Neural cell (in vitro differentiated cells): ENCODE results near the gene C1QTNF3. TPM values are rescaled to one million over a fixed set of nuclear protein-coding genes. Genes with fewer than 3 reads are reported as not detected.
"Not testable (repeated sequence)": the region's sequence is repeated elsewhere in the genome, so short reads cannot be mapped to it uniquely, and the experiment has no call there.

Experiments used
- H2AFZ ChIP-seq: fragments of 200-600, 300-800 bp; sonication (generic), shearing (Covaris generic); 2 replicates; pipeline ENCODE4 v1.6.0; 2014; ENCODE audit warnings: low read depth, mild to moderate bottlenecking, antibody characterized with exemption, low read length, moderate library complexity
- H3F3A ChIP-seq: fragments of 200-600 bp; shearing (Covaris generic); 2 replicates; pipeline ENCODE4 v1.6.1; 2016; ENCODE audit warnings: mild to moderate bottlenecking, moderate library complexity, mixed read lengths, antibody characterized with exemption, low read length; ENCODE audit not compliant: insufficient read depth, poor library complexity, severe bottlenecking
- H3K27ac ChIP-seq: fragments of 200-600, 300-800 bp; sonication (generic), shearing (Covaris generic); 2 replicates; pipeline ENCODE4 v1.5.1; 2014; ENCODE audit warnings: mild to moderate bottlenecking, low read length, moderate library complexity
- H3K27me3 ChIP-seq: fragments of 300-800, 200-600 bp; sonication (generic), shearing (Covaris generic); 2 replicates; pipeline ENCODE4 v1.6.0; 2014; ENCODE audit warnings: mild to moderate bottlenecking, low read depth, low read length, moderate library complexity; ENCODE audit not compliant: insufficient read depth
- H3K36me3 ChIP-seq: fragments of 300-800, 200-600 bp; sonication (generic), shearing (Covaris generic); 2 replicates; pipeline ENCODE4 v1.5.1; 2014; ENCODE audit warnings: mild to moderate bottlenecking, antibody characterized with exemption, low read length, moderate library complexity; ENCODE audit not compliant: insufficient read depth
- H3K4me2 ChIP-seq: fragments of 300-800, 200-600 bp; sonication (generic), shearing (Covaris generic); 2 replicates; pipeline ENCODE4 v1.6.0; 2014; ENCODE audit warnings: mild to moderate bottlenecking, low read length
- H3K4me3 ChIP-seq: fragments of 300-800, 200-600 bp; sonication (generic), shearing (Covaris generic); 2 replicates; pipeline ENCODE4 v1.5.1; 2014; ENCODE audit warnings: mild to moderate bottlenecking, low read length, moderate library complexity
- H3K79me2 ChIP-seq: fragments of 200-600 bp; shearing (Covaris generic); replicated peaks from 2 replicates; pipeline ENCODE4 v1.6.0; 2014; ENCODE audit warnings: mild to moderate bottlenecking, low read length, moderate library complexity; ENCODE audit not compliant: insufficient read depth
- H3K9ac ChIP-seq: fragments of 300-800, 200-600 bp; sonication (generic), shearing (Covaris generic); 2 replicates; pipeline ENCODE4 v1.6.1; 2016; ENCODE audit warnings: mild to moderate bottlenecking, low read length, mixed read lengths
- H3K9me2 ChIP-seq: fragments of 200-600 bp; shearing (Covaris generic); 2 replicates; pipeline ENCODE4 v1.6.1; 2016; ENCODE audit warnings: mild to moderate bottlenecking, low read length, mixed read lengths; ENCODE audit not compliant: insufficient read depth
- H3K9me3 ChIP-seq: fragments of 200-600, 300-800 bp; sonication (generic), shearing (Covaris generic); 2 replicates; pipeline ENCODE4 v1.6.1; 2016; ENCODE audit warnings: mild to moderate bottlenecking, mixed run types, low read length, moderate library complexity, mixed read lengths
- H4K20me1 ChIP-seq: fragments of 200-600 bp; shearing (Covaris generic); 2 replicates; pipeline ENCODE4 v1.6.1; 2016; ENCODE audit warnings: mild to moderate bottlenecking, mixed run types; ENCODE audit not compliant: insufficient read depth
- CTCF ChIP-seq: fragments of 450-650 bp; IDR thresholded peaks from 2 replicates; pipeline ENCODE4 v1.5.1; 2014; ENCODE audit warnings: antibody characterized with exemption, mild to moderate bottlenecking, moderate library complexity; ENCODE audit not compliant: poor library complexity, severe bottlenecking
- EP300 ChIP-seq: fragments of 450-650 bp; conservative IDR thresholded peaks from 2 replicates; pipeline ENCODE4 v1.6.1; 2014; ENCODE audit warnings: antibody characterized with exemption, mild to moderate bottlenecking, moderate library complexity; ENCODE audit not compliant: poor library complexity, severe bottlenecking
- EZH2 ChIP-seq: fragments of 200-600, 300-800 bp; shearing (Covaris generic), sonication (generic); IDR thresholded peaks from 2 replicates; pipeline ENCODE4 v1.6.1; 2014; ENCODE audit warnings: antibody characterized with exemption, low read length, borderline replicate concordance, mild to moderate bottlenecking; ENCODE audit not compliant: insufficient read depth, poor library complexity, severe bottlenecking
- MXI1 ChIP-seq: fragments of 450-650 bp; conservative IDR thresholded peaks from 2 replicates; pipeline ENCODE4 v1.6.1; 2014; ENCODE audit warnings: antibody characterized with exemption, mild to moderate bottlenecking; ENCODE audit not compliant: poor library complexity, severe bottlenecking
- POLR2AphosphoS5 ChIP-seq: IDR thresholded peaks from 2 replicates; pipeline ENCODE4 v1.6.1; 2012
- RAD21 ChIP-seq: fragments of 450-650 bp; conservative IDR thresholded peaks from 2 replicates; pipeline ENCODE4 v1.6.1; 2014; ENCODE audit warnings: antibody characterized with exemption, mild to moderate bottlenecking, moderate library complexity
- SMC3 ChIP-seq: fragments of 450-650 bp; conservative IDR thresholded peaks from 2 replicates; pipeline ENCODE4 v1.6.1; 2014; ENCODE audit warnings: antibody characterized with exemption, mild to moderate bottlenecking, moderate library complexity; ENCODE audit not compliant: poor library complexity
- TAF1 ChIP-seq: IDR thresholded peaks from 2 replicates; pipeline ENCODE4 v1.6.1; 2012; ENCODE audit warnings: low read depth
- polyA plus RNA-seq: library from polyadenylated mRNA; depleted of rRNA; stranded (reverse); fragments of >200 nt; gene quantifications from 2 replicates; pipeline ENCODE4 v1.2.3, GENCODE V29; 2014
- TF ChIP-seq, protein P1 (sequence below): IDR thresholded peaks from 2 replicates; pipeline ENCODE4 v1.6.1; 2012; ENCODE audit warnings: borderline replicate concordance

The C1QTNF3 gene
- polyA plus RNA-seq, 1 donor from 2014 or later: 33.1 TPM

- Histone ChIP-seq H3K4me2 (no peak overlapping the region), H3K9ac (no peak overlapping the region), H3K36me3 (peaks cover 13% of the 10 kb centered on the region), H3K9me2 (no peaks in the 10 kb centered on the region), H3K9me3 (no peaks in the 10 kb centered on the region), H2AFZ (no peak overlapping the region), H3K27ac (no peak overlapping the region), H3F3A (no peaks in the 10 kb centered on the region), H3K4me3 (no peak overlapping the region), H4K20me1 (no peaks in the 10 kb centered on the region), H3K79me2 (no peaks in the 10 kb centered on the region), H3K27me3 (no peaks in the 10 kb centered on the region)
- no peak for TF ChIP-seq TAF1
- no peak for TF ChIP-seq EZH2
- TF ChIP-seq SMC3: no peak
- no peak for TF ChIP-seq MXI1
- TF ChIP-seq CTCF: no peak
- no peak for TF ChIP-seq RAD21
- TF ChIP-seq POLR2AphosphoS5: no peak
- no peak for TF ChIP-seq EP300
Observed at GRCh38 chr5:34031966-34032365, 11.0 kb downstream of the C1QTNF3 start.

GRCh38 chr5:34031117-34031516, 11.9 kb downstream of the C1QTNF3 start:
- H3K9ac ChIP-seq: no peak overlapping the region
- H4K20me1 ChIP-seq: no peaks in the 10 kb centered on the region
- H2AFZ ChIP-seq: no peak overlapping the region
- H3K4me3 ChIP-seq: no peak overlapping the region
- H3K36me3 ChIP-seq: peaks cover 13% of the 10 kb centered on the region
- TF ChIP-seq MXI1: no peak
- no peak for TF ChIP-seq SMC3
- TF ChIP-seq RAD21: no peak
- no peak for TF ChIP-seq EZH2
- TF ChIP-seq, protein P1, sequence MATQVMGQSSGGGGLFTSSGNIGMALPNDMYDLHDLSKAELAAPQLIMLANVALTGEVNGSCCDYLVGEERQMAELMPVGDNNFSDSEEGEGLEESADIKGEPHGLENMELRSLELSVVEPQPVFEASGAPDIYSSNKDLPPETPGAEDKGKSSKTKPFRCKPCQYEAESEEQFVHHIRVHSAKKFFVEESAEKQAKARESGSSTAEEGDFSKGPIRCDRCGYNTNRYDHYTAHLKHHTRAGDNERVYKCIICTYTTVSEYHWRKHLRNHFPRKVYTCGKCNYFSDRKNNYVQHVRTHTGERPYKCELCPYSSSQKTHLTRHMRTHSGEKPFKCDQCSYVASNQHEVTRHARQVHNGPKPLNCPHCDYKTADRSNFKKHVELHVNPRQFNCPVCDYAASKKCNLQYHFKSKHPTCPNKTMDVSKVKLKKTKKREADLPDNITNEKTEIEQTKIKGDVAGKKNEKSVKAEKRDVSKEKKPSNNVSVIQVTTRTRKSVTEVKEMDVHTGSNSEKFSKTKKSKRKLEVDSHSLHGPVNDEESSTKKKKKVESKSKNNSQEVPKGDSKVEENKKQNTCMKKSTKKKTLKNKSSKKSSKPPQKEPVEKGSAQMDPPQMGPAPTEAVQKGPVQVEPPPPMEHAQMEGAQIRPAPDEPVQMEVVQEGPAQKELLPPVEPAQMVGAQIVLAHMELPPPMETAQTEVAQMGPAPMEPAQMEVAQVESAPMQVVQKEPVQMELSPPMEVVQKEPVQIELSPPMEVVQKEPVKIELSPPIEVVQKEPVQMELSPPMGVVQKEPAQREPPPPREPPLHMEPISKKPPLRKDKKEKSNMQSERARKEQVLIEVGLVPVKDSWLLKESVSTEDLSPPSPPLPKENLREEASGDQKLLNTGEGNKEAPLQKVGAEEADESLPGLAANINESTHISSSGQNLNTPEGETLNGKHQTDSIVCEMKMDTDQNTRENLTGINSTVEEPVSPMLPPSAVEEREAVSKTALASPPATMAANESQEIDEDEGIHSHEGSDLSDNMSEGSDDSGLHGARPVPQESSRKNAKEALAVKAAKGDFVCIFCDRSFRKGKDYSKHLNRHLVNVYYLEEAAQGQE: no peak
- no peak for TF ChIP-seq POLR2AphosphoS5
- TF ChIP-seq TAF1: no peak
- TF ChIP-seq CTCF: no peak
- TF ChIP-seq EP300: no peak
- no peaks in the 10 kb centered on the region for H3K9me3 ChIP-seq
- no peaks in the 10 kb centered on the region for H3K9me2 ChIP-seq
- no peaks in the 10 kb centered on the region for H3K79me2 ChIP-seq
- H3K27ac ChIP-seq: no peak overlapping the region
- no peak overlapping the region for H3K4me2 ChIP-seq
- no peaks in the 10 kb centered on the region for H3K27me3 ChIP-seq
- no peaks in the 10 kb centered on the region for H3F3A ChIP-seq

- not testable (repeated sequence) for H3K9me2 ChIP-seq, H3K4me3 ChIP-seq, H3K9me3 ChIP-seq, H3K79me2 ChIP-seq, H3K4me2 ChIP-seq, H3K27ac ChIP-seq, H3K27me3 ChIP-seq, H4K20me1 ChIP-seq, H2AFZ ChIP-seq, H3F3A ChIP-seq, H3K9ac ChIP-seq
- H3K36me3 ChIP-seq: peaks cover 13% of the 10 kb centered on the region
Observed at GRCh38 chr5:34030585-34030984, 12.4 kb downstream of the C1QTNF3 start.
